Measurements from ENCODE around the gene APP. TPM values are rescaled to one million over a fixed set of nuclear protein-coding genes. Genes with fewer than 3 reads are reported as not detected.

APP gene
- total RNA-seq, 3 donors from 2014 or later (not counting 1 experiment from before 2014, with no cell fraction given), result 5.1 to 10.6 (median 7.8) TPM

GRCh38 chr21:25913479-25913878, 257.1 kb downstream of the APP start:
- no peak overlapping the region for H3K27ac ChIP-seq (ENCODE audit: low read length)
- H3K4me1 ChIP-seq (ENCODE audit: control insufficient read depth, insufficient read depth, low read length), result no peaks in the 10 kb centered on the region
- no peak for DNase-seq
- Mint-ChIP-seq H3K27ac (no peak overlapping the region), H3K9me3 (peaks cover 0 to 2% of the 10 kb centered on the region in 2 donors), H3K4me3 (no peak overlapping the region), H3K27me3 (ENCODE audit: low read depth in 2 of 2) (no peaks in the 10 kb centered on the region), H3K4me1 (no peaks in the 10 kb centered on the region), H3K36me3 (no peaks in the 10 kb centered on the region)
- H3K4me3 ChIP-seq (ENCODE audit: low read length), result no peak overlapping the region
- no peak for TF ChIP-seq CTCF (IDR thresholded peaks at IDR 0.05)
- 67% methylated on average over 3 of the region's 3 CpGs for WGBS (ENCODE audit: insufficient coverage)
- intact Hi-C loops (cut with micrococcal nuclease), result no loop called here
- H3K36me3 ChIP-seq (ENCODE audit: control insufficient read depth, insufficient read depth, low read length), result no peaks in the 10 kb centered on the region
- H3K27me3 ChIP-seq (ENCODE audit: control insufficient read depth, insufficient read depth, low read length), result no peaks in the 10 kb centered on the region
- no peaks in the 10 kb centered on the region for H3K9me3 ChIP-seq (ENCODE audit: control insufficient read depth, insufficient read depth, low read length)
- no peak for ATAC-seq

GRCh38 chr21:25912402-25912746, 258.2 kb downstream of the APP start:
- intact Hi-C loops (cut with micrococcal nuclease), result no loop called here
- H3K4me3 ChIP-seq (ENCODE audit: low read length), result no peak overlapping the region
- no peak overlapping the region for H3K27ac ChIP-seq (ENCODE audit: low read length)
- H3K36me3 ChIP-seq (ENCODE audit: control insufficient read depth, insufficient read depth, low read length), result no peaks in the 10 kb centered on the region
- WGBS (ENCODE audit: insufficient coverage), result 89% methylated on average over 2 of the region's 2 CpGs
- no peak overlapping the region for H3K27ac Mint-ChIP-seq
- no peak for DNase-seq
- H3K27me3 ChIP-seq (ENCODE audit: control insufficient read depth, insufficient read depth, low read length), result no peaks in the 10 kb centered on the region
- H3K4me1 ChIP-seq (ENCODE audit: control insufficient read depth, insufficient read depth, low read length), result no peaks in the 10 kb centered on the region
- H3K36me3 Mint-ChIP-seq, result no peaks in the 10 kb centered on the region
- H3K9me3 ChIP-seq (ENCODE audit: control insufficient read depth, insufficient read depth, low read length), result no peaks in the 10 kb centered on the region
- no peak for ATAC-seq
- no peak overlapping the region for H3K4me3 Mint-ChIP-seq
- no peak for TF ChIP-seq CTCF (IDR thresholded peaks at IDR 0.05)
- H3K27me3 Mint-ChIP-seq (ENCODE audit: low read depth in 2 of 2), result no peaks in the 10 kb centered on the region
- no peaks in the 10 kb centered on the region for H3K4me1 Mint-ChIP-seq
- H3K9me3 Mint-ChIP-seq, result no peaks in the 10 kb centered on the region

- DNase-seq, result no peak
- intact Hi-C loops (cut with micrococcal nuclease), result no loop called here
- Histone ChIP-seq H3K4me1 (ENCODE audit: control insufficient read depth, insufficient read depth, low read length) (no peaks in the 10 kb centered on the region), H3K4me3 (ENCODE audit: low read length) (no peak overlapping the region), H3K27me3 (ENCODE audit: control insufficient read depth, insufficient read depth, low read length) (no peaks in the 10 kb centered on the region), H3K36me3 (ENCODE audit: control insufficient read depth, insufficient read depth, low read length) (no peaks in the 10 kb centered on the region), H3K9me3 (ENCODE audit: control insufficient read depth, insufficient read depth, low read length) (no peaks in the 10 kb centered on the region), H3K27ac (ENCODE audit: low read length) (no peak overlapping the region)
- Mint-ChIP-seq H3K9me3 (no peaks in the 10 kb centered on the region), H3K4me3 (no peak overlapping the region), H3K36me3 (no peaks in the 10 kb centered on the region), H3K27me3 (ENCODE audit: low read depth in 2 of 2) (no peaks in the 10 kb centered on the region), H3K27ac (no peak overlapping the region), H3K4me1 (no peaks in the 10 kb centered on the region)
- 92% methylated on average over 20 of the region's 20 CpGs for WGBS (ENCODE audit: insufficient coverage)
- no peak for ATAC-seq
- TF ChIP-seq CTCF (IDR thresholded peaks at IDR 0.05), result no peak
Measured at GRCh38 chr21:25911730-25912401, 258.7 kb downstream of the APP start.

GRCh38 chr21:25910809-25911208, 259.8 kb downstream of the APP start:
- WGBS (ENCODE audit: insufficient coverage), result 87% methylated on average over 1 of the region's 1 CpG
- Mint-ChIP-seq H3K27ac (no peak overlapping the region), H3K9me3 (no peaks in the 10 kb centered on the region), H3K36me3 (no peaks in the 10 kb centered on the region), H3K27me3 (ENCODE audit: low read depth in 2 of 2) (no peaks in the 10 kb centered on the region), H3K4me3 (no peak overlapping the region), H3K4me1 (no peaks in the 10 kb centered on the region)
- ATAC-seq (no peak), DNase-seq (no peak)
- intact Hi-C loops (cut with micrococcal nuclease), result no loop called here
- Histone ChIP-seq H3K36me3 (ENCODE audit: control insufficient read depth, insufficient read depth, low read length) (no peaks in the 10 kb centered on the region), H3K27me3 (ENCODE audit: control insufficient read depth, insufficient read depth, low read length) (no peaks in the 10 kb centered on the region), H3K27ac (ENCODE audit: low read length) (no peak overlapping the region), H3K4me1 (ENCODE audit: control insufficient read depth, insufficient read depth, low read length) (no peaks in the 10 kb centered on the region), H3K9me3 (ENCODE audit: control insufficient read depth, insufficient read depth, low read length) (no peaks in the 10 kb centered on the region), H3K4me3 (ENCODE audit: low read length) (no peak overlapping the region)
- no peak for TF ChIP-seq CTCF (IDR thresholded peaks at IDR 0.05)
